GM18858 (cell line): ENCODE results near the gene NARS2.

Experiments used
- ATAC-seq: cut with Tn5 transposase; IDR thresholded peaks from one replicate; pipeline ENCODE4 v1.9.1; 2021; ENCODE audit not compliant: unreplicated experiment

NARS2 gene

GRCh38 chr11:78446210-78446609, 128.5 kb downstream of the NARS2 start:
- no peak for ATAC-seq

DNA sequence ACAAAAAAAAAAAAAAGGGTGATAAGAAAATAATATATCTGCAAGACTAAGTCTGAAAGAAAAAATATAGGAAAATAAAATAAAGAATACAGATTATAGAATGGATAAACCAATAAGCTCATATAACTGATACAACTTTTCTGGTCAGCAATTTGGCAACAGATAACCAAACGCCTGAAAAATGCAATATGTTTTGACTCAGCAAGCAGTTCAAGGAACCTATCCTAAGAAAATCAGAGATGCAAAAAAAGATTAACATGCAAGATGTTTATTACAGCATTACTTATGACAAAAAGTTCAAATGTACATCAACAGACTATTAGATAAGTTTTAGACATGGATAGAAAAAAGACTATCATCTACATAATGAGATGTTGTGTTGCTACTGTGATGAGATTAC, 129.9 kb downstream of the NARS2 start:
- no peak for ATAC-seq

GRCh38 chr11:78441956-78442355, 132.7 kb downstream of the NARS2 start:
- ATAC-seq = no peak

GRCh38 chr11:78438298-78438975, 136.2 kb downstream of the NARS2 start:
- ATAC-seq = peak; percentile 76

DNA sequence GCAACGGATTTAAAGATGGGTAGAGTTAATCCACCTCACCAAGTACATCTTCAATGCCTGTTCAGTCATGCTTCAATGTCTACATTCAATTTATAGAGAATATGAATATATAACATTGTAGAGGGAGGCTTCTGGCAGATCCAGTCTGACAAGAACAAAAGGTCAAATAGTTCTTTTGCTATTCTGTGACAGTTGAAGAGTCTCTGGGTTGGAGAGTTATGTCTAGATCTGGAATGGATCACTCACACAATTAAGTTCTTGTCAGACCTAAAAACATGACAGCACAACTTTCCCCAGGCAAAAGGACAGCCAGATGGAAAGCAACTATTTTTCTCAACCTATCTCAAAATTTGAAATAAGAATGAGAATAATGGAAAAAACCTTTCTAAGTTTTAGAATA, 141.7 kb downstream of the NARS2 start:
- ATAC-seq = no peak

DNA sequence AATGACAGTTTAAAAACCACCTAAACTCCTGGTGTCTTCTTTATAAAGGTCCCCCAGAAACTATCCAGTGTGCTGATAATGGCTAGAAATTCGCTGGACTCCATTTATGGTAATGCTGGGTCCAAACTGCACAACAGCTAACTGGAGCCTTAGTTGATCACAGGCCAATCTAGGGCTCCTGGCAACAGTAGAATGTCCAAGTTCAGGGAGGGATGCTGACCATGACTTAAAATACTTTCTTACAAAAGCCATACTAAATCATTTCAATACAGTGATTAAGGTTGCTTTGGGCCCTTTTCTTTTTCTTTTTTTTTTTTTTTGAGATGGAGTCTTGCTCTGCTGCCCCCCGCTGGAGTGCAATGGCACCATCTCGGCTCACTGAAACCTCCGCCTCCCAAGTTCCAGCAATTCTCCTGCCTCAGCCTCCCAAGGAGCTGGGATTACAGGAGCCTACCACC, 142.6 kb downstream of the NARS2 start:
- no peak for ATAC-seq

DNA sequence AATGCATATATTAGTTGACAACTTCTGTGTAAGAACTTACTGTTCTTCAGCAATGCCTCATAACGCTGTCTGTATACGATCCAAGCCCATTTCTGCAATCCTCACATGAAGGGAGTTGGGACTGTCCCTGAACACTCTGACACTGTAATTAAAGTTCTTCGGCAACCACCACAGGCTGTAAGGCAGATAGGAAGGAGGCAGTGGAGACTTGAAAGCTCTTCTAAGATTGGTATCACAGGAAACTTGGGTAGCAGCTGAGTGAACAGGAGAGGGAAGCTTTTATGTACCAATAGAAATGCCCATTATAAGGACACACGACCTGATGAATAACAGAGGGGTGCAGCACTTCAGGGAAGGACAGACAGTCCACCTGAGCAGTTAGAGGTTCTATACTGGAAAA, 145.0 kb downstream of the NARS2 start:
- ATAC-seq = no peak

- no peak for ATAC-seq
Observed at GRCh38 chr11:78429209-78429608, 145.5 kb downstream of the NARS2 start.

- no peak for ATAC-seq
Observed at GRCh38 chr11:78428773-78429172, 145.9 kb downstream of the NARS2 start.

GRCh38 chr11:78428266-78428636, 146.4 kb downstream of the NARS2 start:
- ATAC-seq = no peak

- ATAC-seq = no peak
Observed at GRCh38 chr11:78427615-78428265, 146.9 kb downstream of the NARS2 start.

- no peak for ATAC-seq
Observed at GRCh38 chr11:78426845-78427244, 147.8 kb downstream of the NARS2 start.

GRCh38 chr11:78425399-78426070, 149.1 kb downstream of the NARS2 start:
- no peak for ATAC-seq

- peak; percentile 46 for ATAC-seq
Observed at GRCh38 chr11:78424334-78425270, 150.1 kb downstream of the NARS2 start.

- no peak for ATAC-seq
Observed at GRCh38 chr11:78423241-78423640, 151.4 kb downstream of the NARS2 start.

DNA sequence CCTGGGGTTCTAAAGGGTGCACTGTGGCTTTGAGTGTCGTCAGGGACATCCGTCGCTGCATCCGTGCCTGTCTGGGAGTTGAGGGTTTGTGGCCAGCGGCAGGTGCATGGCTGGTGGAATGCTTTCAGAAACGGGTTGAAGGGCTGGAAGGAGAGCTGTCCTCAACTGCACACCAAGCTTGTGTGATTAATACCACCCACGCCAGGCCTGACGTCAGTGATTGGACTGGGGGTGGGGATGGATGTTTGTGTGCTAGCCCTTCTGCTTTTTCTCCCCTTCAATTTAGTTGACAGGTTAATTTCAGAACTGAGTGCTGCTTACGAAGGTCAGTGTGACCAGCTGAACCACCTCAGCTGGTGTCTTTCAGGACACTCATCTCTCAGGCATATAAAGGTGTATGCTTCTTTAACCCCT, 153.9 kb downstream of the NARS2 start:
- ATAC-seq = no peak

- ATAC-seq = no peak
Observed at GRCh38 chr11:78420255-78420764, 154.4 kb downstream of the NARS2 start.

DNA sequence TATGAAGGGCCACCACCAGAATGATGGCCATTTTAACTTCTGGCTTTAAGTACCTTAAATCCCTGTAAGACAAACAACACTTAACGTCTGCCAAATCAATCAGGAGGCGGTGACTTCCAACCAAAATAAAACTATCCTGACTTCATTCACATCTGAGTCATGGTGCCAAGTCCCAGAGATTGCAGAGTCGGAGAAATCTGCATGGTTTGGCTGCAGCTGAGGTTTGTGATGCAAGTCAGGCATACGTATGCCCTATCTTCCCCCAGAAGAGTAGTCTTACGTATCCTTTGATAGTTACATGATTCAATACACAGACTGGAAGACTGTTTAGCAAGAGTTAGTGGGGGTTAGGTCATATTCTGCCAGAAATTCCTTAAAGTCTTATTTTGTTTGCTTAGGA, 155.3 kb downstream of the NARS2 start:
- ATAC-seq = no peak

DNA sequence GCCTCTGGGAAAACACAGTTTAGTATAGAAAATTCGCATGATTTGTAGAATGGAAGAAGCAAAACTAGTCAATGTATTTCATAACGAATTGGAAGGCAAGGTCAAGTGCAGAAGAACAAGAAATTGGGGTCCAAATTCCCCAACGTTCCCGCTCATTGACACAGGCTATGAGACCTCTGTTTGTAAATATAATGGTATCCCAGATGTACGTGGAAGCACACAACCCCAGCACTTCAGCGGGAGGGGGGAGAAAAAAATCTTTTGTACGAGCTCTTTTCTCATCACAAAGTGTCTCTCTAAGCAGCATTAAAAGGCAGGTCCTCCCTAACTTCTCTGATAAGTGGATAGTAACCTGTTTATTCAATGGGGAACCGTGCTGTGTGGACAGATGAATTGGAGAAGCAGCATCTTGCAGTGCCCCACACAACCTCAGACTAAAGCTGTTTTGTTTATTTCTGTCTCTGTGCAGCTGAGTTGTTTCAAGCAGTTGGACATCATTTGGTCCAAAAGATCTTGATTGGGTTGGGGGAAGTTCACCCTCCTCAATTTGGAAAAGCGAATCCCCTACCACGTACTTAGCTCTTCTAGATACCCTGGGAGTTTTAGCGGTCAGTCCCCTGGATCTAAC, 156.0 kb downstream of the NARS2 start:
- ATAC-seq = no peak

GRCh38 chr11:78417888-78418583, 156.6 kb downstream of the NARS2 start:
- peak; percentile 34 for ATAC-seq
